ENCODE results near the gene UBQLN3. TPM values are rescaled to one million over a fixed set of nuclear protein-coding genes. Genes with fewer than 3 reads are reported as not detected.

UBQLN3 gene
- total and polyA plus RNA-seq, 7 experiments from 2014 or later = 0.32 to 0.57 (median 0.49) TPM; not detected in 4

DNA sequence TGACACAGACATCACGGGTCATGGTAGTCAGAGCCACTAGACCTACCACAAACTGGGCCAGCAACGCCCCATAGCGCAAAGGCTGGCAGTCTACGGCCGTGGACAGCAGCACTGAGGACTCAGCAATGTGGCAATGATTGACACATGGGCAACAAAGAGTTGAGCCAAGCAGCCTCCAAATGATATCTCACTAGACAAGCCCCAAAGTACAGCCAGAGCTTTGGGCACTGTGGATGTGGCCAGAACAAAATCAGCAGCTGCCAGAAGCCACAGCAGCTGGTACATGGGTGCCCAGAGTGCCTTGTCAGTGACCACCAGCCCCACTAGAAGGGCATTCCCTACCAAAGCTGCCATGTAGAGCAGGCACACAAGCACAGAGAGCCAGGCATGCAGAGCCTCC is 18.0 kb upstream of the UBQLN3 start:
- ATAC-seq (no peak), DNase-seq (no peak)
- ChIA-PET CTCF (interaction anchor here (0.6 kb wide), 1 partner anchor 58 kb away, joined by 3 read pairs; no protein-coding TSS in a partner anchor), POLR2A (no interaction called here)
- no peaks in the 10 kb centered on the region for H3K36me3 ChIP-seq (ENCODE audit: control insufficient read depth in 2 of 3, insufficient read depth in 3 of 3, low read length in 3 of 3)
- Mint-ChIP-seq H3K27me3 (no peaks in the 10 kb centered on the region), H3K9me3 (no peaks in the 10 kb centered on the region), H3K27ac (no peak overlapping the region), H3K36me3 (peaks cover 0 to 2% (median 0%) of the 10 kb centered on the region in 5 donors), H3K4me1 (no peaks in the 10 kb centered on the region), H3K4me3 (no peak overlapping the region)
- H3K4me1 ChIP-seq (ENCODE audit: control insufficient read depth in 2 of 2, insufficient read depth in 2 of 2, low read length in 2 of 2) = no peaks in the 10 kb centered on the region
- H3K27ac ChIP-seq (ENCODE audit: low read depth, low read length) = no peak overlapping the region
- no peaks in the 10 kb centered on the region for H3K27me3 ChIP-seq (ENCODE audit: control insufficient read depth in 2 of 2, insufficient read depth in 2 of 2, low read length in 2 of 2)
- H3K4me3 ChIP-seq (ENCODE audit: low read length) = no peak overlapping the region
- intact Hi-C loops (cut with micrococcal nuclease) = no loop called here
- no peaks in the 10 kb centered on the region for H3K9me3 ChIP-seq (ENCODE audit: control insufficient read depth in 2 of 3, low read length in 3 of 3)

DNA sequence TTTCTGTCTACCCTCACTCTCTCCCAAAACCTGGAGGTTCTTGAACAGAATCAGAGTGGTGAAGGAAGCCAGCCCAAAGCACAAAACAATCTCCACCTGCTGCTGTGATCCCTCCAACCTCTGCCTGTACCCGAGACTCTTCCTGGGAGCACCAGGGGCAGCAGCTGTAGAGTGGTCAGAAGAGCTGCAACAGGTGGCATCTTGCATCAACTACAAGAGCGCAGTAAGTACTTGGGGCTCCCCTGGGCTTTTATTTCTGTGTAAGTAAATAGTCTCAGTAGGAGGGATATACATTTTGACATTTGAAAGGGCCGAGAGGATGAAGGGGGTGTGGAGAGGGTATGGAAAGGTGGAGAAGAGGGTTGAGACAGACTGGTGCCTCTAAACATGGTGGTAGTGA is 15.0 kb upstream of the UBQLN3 start:
- Mint-ChIP-seq H3K4me3 (no peak overlapping the region), H3K27ac (no peak overlapping the region), H3K27me3 (no peaks in the 10 kb centered on the region), H3K4me1 (peaks cover 0 to 5% (median 0%) of the 10 kb centered on the region in 7 donors), H3K9me3 (no peaks in the 10 kb centered on the region), H3K36me3 (peaks cover 0 to 6% (median 0%) of the 10 kb centered on the region in 5 donors)
- intact Hi-C loops (cut with micrococcal nuclease) = no loop called here
- ChIA-PET CTCF (no interaction called here), POLR2A (no interaction called here)
- Histone ChIP-seq H3K27me3 (ENCODE audit: control insufficient read depth in 2 of 2, insufficient read depth in 2 of 2, low read length in 2 of 2) (no peaks in the 10 kb centered on the region), H3K27ac (ENCODE audit: low read depth, low read length) (no peak overlapping the region), H3K9me3 (ENCODE audit: control insufficient read depth in 2 of 3, low read length in 3 of 3) (no peaks in the 10 kb centered on the region), H3K4me3 (ENCODE audit: low read length) (no peak overlapping the region), H3K36me3 (ENCODE audit: control insufficient read depth in 2 of 3, insufficient read depth in 3 of 3, low read length in 3 of 3) (no peaks in the 10 kb centered on the region), H3K4me1 (ENCODE audit: control insufficient read depth in 2 of 2, insufficient read depth in 2 of 2, low read length in 2 of 2) (no peaks in the 10 kb centered on the region)
- ATAC-seq = no peak
- no peak for DNase-seq

DNA sequence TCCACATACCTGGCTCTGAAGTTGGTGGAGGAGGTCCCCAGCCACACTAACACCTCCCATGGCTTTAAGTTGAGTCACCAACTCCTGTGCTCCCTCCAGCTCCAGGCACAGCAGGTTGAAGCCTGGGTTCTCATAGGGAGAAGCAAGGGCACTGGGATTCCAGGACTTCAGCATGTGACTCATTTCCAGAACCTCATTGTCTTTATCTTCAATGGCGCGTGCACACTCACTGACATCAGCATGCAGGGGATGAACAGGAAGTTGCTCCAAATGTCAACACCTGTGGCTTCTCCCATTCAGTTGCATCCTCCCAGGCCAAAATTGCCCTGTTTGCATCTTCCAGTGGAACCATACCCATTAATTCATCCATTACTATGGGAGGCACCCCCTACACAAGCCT is 12.6 kb upstream of the UBQLN3 start:
- no peak overlapping the region for H3K27ac Mint-ChIP-seq

DNA sequence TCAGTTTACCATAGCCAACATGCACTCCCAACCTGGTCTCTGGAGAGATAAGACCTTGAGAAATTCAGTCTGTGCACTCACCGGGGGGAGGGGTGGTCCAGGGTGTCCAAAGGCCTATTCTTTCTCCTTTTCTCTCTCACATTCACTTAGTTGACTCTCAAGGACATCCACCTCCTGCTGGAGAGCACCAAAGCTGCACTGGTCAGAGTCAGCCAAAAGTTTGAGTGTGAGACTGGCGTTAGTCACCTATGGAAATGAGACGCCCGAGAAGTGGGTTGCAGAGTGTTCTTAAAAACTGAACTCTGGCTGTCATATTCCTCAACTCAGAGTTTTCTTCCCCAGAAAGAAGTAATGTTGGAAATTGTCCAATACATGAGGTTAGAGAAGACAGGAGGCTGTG is 11.8 kb upstream of the UBQLN3 start:
- ATAC-seq (no peak), DNase-seq (no peak)
- Mint-ChIP-seq H3K27ac (no peak overlapping the region), H3K4me1 (peaks cover 0 to 5% (median 0%) of the 10 kb centered on the region in 7 donors), H3K27me3 (no peaks in the 10 kb centered on the region), H3K9me3 (no peaks in the 10 kb centered on the region), H3K4me3 (no peak overlapping the region), H3K36me3 (peaks cover 0 to 6% (median 0%) of the 10 kb centered on the region in 5 donors)
- ChIA-PET CTCF (no interaction called here), POLR2A (no interaction called here)
- Histone ChIP-seq H3K9me3 (ENCODE audit: control insufficient read depth in 2 of 3, low read length in 3 of 3) (no peaks in the 10 kb centered on the region), H3K27ac (ENCODE audit: low read depth, low read length) (no peak overlapping the region), H3K27me3 (ENCODE audit: control insufficient read depth in 2 of 2, insufficient read depth in 2 of 2, low read length in 2 of 2) (no peaks in the 10 kb centered on the region), H3K4me1 (ENCODE audit: control insufficient read depth in 2 of 2, insufficient read depth in 2 of 2, low read length in 2 of 2) (no peaks in the 10 kb centered on the region), H3K4me3 (ENCODE audit: low read length) (no peak overlapping the region), H3K36me3 (ENCODE audit: control insufficient read depth in 2 of 3, insufficient read depth in 3 of 3, low read length in 3 of 3) (no peaks in the 10 kb centered on the region)
- intact Hi-C loops (cut with micrococcal nuclease) = no loop called here

More for the DNA sequence above, 12.6 kb upstream of the UBQLN3 start:
- Mint-ChIP-seq H3K27me3 (no peaks in the 10 kb centered on the region), H3K36me3 (peaks cover 0 to 6% (median 0%) of the 10 kb centered on the region in 5 donors), H3K4me3 (no peak overlapping the region), H3K4me1 (peaks cover 0 to 5% (median 0%) of the 10 kb centered on the region in 7 donors), H3K9me3 (no peaks in the 10 kb centered on the region)
- no peaks in the 10 kb centered on the region for H3K4me1 ChIP-seq (ENCODE audit: control insufficient read depth in 2 of 2, insufficient read depth in 2 of 2, low read length in 2 of 2)
- intact Hi-C loops (cut with micrococcal nuclease) = no loop called here
- POLR2A ChIA-PET = no interaction called here
- DNase-seq = no peak
- no peaks in the 10 kb centered on the region for H3K36me3 ChIP-seq (ENCODE audit: control insufficient read depth in 2 of 3, insufficient read depth in 3 of 3, low read length in 3 of 3)
- H3K27ac ChIP-seq (ENCODE audit: low read depth, low read length) = no peak overlapping the region
- no peaks in the 10 kb centered on the region for H3K9me3 ChIP-seq (ENCODE audit: control insufficient read depth in 2 of 3, low read length in 3 of 3)
- no peaks in the 10 kb centered on the region for H3K27me3 ChIP-seq (ENCODE audit: control insufficient read depth in 2 of 2, insufficient read depth in 2 of 2, low read length in 2 of 2)
- no peak overlapping the region for H3K4me3 ChIP-seq (ENCODE audit: low read length)
- CTCF ChIA-PET = no interaction called here
- no peak for ATAC-seq

DNA sequence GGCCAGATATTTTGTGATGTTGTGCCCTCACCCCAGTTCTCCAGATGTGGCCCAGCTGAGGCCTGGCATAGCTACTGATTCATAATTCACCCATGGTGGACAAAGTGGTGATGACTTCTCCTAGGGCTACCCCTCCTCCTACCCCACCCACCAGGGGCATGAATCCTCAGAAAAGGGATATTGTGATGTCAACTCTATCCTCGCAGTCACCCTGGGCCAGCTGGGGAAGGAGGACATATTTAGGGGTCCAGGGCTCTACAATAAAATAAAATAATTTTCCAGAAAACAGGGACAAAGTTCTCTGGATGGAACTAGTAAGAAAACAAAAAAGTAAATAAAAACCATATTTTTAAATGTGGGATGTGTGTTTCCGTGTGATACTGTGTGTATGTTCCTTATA is 6.8 kb upstream of the UBQLN3 start, which contains the start of gene UBQLNL:
Gene UBQLNL (minus strand): TSS at position 101 of the 400 bp plus-strand sequence. CDS start 258 bp downstream, outside the sequence.
- no peak within 1 kb of the TSS for H3K27ac Mint-ChIP-seq

DNA sequence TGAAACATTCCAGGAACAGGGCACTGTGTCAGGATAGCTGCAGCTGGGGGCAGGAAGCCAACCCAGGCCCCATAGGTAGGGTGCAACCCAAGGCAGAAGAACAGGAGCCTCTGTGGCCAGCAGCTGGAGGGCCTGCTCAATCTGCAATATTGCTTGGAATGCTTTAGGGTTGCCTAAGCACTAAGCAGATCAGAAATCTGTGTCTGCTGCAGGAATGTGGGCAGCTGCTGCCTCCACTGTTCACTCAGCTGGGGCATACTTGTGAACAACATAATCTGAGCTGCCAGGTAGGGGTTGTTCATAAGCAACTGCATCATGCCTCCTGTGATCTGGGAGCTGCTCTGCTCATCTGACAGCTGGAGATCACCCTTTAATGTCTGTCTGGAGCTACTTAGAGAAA is 5.1 kb upstream of the UBQLN3 start:
- Mint-ChIP-seq H3K9me3 (no peaks in the 10 kb centered on the region), H3K4me3 (no peak overlapping the region), H3K36me3 (no peaks in the 10 kb centered on the region), H3K4me1 (no peaks in the 10 kb centered on the region), H3K27ac (no peak overlapping the region), H3K27me3 (peaks cover 0 to 16% (median 0%) of the 10 kb centered on the region in 5 donors)
- intact Hi-C loops (cut with micrococcal nuclease) = no loop called here
- Histone ChIP-seq H3K27me3 (ENCODE audit: control insufficient read depth in 2 of 2, insufficient read depth in 2 of 2, low read length in 2 of 2) (no peaks in the 10 kb centered on the region), H3K27ac (ENCODE audit: low read depth, low read length) (no peak overlapping the region), H3K9me3 (ENCODE audit: control insufficient read depth in 2 of 3, low read length in 3 of 3) (no peaks in the 10 kb centered on the region), H3K4me3 (ENCODE audit: low read length) (no peak overlapping the region), H3K36me3 (ENCODE audit: control insufficient read depth in 2 of 3, insufficient read depth in 3 of 3, low read length in 3 of 3) (no peaks in the 10 kb centered on the region), H3K4me1 (ENCODE audit: control insufficient read depth in 2 of 2, insufficient read depth in 2 of 2, low read length in 2 of 2) (no peaks in the 10 kb centered on the region)
- DNase-seq (no peak), ATAC-seq (no peak)
- CTCF ChIA-PET = no interaction called here
- POLR2A ChIA-PET = no interaction called here

More for the DNA sequence above, 6.8 kb upstream of the UBQLN3 start, which contains the start of gene UBQLNL:
- no peaks in the 10 kb centered on the region for H3K36me3 Mint-ChIP-seq
- no peak for DNase-seq
- peaks cover 0 to 4% (median 0%) of the 10 kb centered on the region in 7 donors for H3K4me1 Mint-ChIP-seq
- H3K27me3 Mint-ChIP-seq = peaks cover 0 to 6% (median 0%) of the 10 kb centered on the region in 5 donors
- H3K4me3 Mint-ChIP-seq = no peak within 1 kb of the TSS
- Histone ChIP-seq H3K4me1 (ENCODE audit: control insufficient read depth in 2 of 2, insufficient read depth in 2 of 2, low read length in 2 of 2) (no peaks in the 10 kb centered on the region), H3K9me3 (ENCODE audit: control insufficient read depth in 2 of 3, low read length in 3 of 3) (no peaks in the 10 kb centered on the region), H3K36me3 (ENCODE audit: control insufficient read depth in 2 of 3, insufficient read depth in 3 of 3, low read length in 3 of 3) (no peaks in the 10 kb centered on the region), H3K27me3 (ENCODE audit: control insufficient read depth in 2 of 2, insufficient read depth in 2 of 2, low read length in 2 of 2) (no peaks in the 10 kb centered on the region), H3K4me3 (ENCODE audit: low read length) (no peak within 1 kb of the TSS), H3K27ac (ENCODE audit: low read depth, low read length) (no peak within 1 kb of the TSS)
- no peak for ATAC-seq
- no peaks in the 10 kb centered on the region for H3K9me3 Mint-ChIP-seq
- POLR2A ChIA-PET = no interaction called here
- CTCF ChIA-PET = no interaction called here
- intact Hi-C loops (cut with micrococcal nuclease) = no loop called here

DNA sequence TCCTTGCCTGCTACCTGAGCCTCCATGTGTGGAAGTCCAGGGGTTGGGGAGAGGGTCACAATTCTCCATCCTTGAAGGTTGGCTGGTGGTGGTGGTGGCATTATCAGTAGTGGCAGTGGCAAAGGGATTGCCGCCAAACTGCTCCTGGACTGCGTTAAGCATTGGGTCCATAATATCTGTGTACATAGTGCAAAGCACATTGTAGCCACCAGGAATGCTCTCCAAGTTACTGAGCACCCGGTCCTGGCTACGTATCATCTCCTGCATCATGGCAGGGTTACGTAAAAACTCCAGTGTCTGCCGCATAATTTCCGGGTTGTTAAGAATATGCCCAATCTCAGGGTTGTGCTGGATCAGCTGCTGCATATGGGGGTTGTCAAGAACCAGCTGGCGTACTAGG is 1.2 kb downstream of the UBQLN3 start:
- ChIA-PET CTCF (no interaction called here), POLR2A (no interaction called here)
- H3K27ac Mint-ChIP-seq = no peak overlapping the region
- H3K27ac ChIP-seq (ENCODE audit: low read depth, low read length) = no peak overlapping the region
- peaks cover 2 to 16% (median 12%) of the 10 kb centered on the region in 5 donors for H3K27me3 Mint-ChIP-seq
- no peaks in the 10 kb centered on the region for H3K9me3 ChIP-seq (ENCODE audit: control insufficient read depth in 2 of 3, low read length in 3 of 3)
- intact Hi-C loops (cut with micrococcal nuclease) = no loop called here
- no peak for ATAC-seq
- no peak overlapping the region for H3K4me3 ChIP-seq (ENCODE audit: low read length)
- H3K4me1 Mint-ChIP-seq = no peaks in the 10 kb centered on the region
- no peak for DNase-seq
- H3K27me3 ChIP-seq (ENCODE audit: control insufficient read depth in 2 of 2, insufficient read depth in 2 of 2, low read length in 2 of 2) = no peaks in the 10 kb centered on the region
- H3K36me3 Mint-ChIP-seq = no peaks in the 10 kb centered on the region
- H3K36me3 ChIP-seq (ENCODE audit: control insufficient read depth in 2 of 3, insufficient read depth in 3 of 3, low read length in 3 of 3) = no peaks in the 10 kb centered on the region
- H3K9me3 Mint-ChIP-seq = no peaks in the 10 kb centered on the region
- H3K4me1 ChIP-seq (ENCODE audit: control insufficient read depth in 2 of 2, insufficient read depth in 2 of 2, low read length in 2 of 2) = no peaks in the 10 kb centered on the region
- H3K4me3 Mint-ChIP-seq = no peak overlapping the region
